HCT116 (cell line): Measurements from ENCODE around the gene UBXN11. TPM values are rescaled to one million over a fixed set of nuclear protein-coding genes. Genes with fewer than 3 reads are reported as not detected.

Experiments used
- ATAC-seq: fragments of 200-7000 bp; cut with Tn5 transposase; 2 replicates; pipeline ENCODE4 v1.9.1; 2020; ENCODE audit warnings: mild to moderate bottlenecking, moderate library complexity
- BruUV-seq: library from RNA; stranded (reverse); fragments of 400-500 nt; replicated peaks from 2 replicates; lab custom pipeline; 2021; lab: Mats Ljungman, UMichigan
- CTCF ChIA-PET: fragments of 300-600 bp; sonication (Branson Sonifier 250); formaldehyde crosslinking; loops from one replicate; lab custom pipeline; 2021; ENCODE audit warnings: antibody characterized with exemption; lab: Charles Lee
- POLR2A ChIA-PET: fragments of 300-600, 350-600 bp; sonication (Branson Sonifier 250); formaldehyde crosslinking; loops from one replicate; lab custom pipeline; 2021; ENCODE audit warnings: antibody characterized with exemption; lab: Charles Lee
- RAD21 ChIA-PET, 2 experiments: fragments of 300-600 bp; sonication (Branson Sonifier 250); formaldehyde crosslinking; loops; one replicate each; lab custom pipeline; 2023; ENCODE audit warnings: low total read pairs in 2 of 2; ENCODE audit not compliant: uncharacterized antibody in 2 of 2, unreplicated experiment in 2 of 2, low non-redundant PET in 1 of 2; lab: Charles Lee
- DNase-seq: peaks from one replicate; pipeline ENCODE4 v3.0.0-alpha.2; 2010; ENCODE audit warnings: low read depth, low spot score
- H2AFZ ChIP-seq: fragments of 200-600 bp; shearing (Covaris generic), sonication (generic); 2 replicates; pipeline ENCODE4 v1.6.1; 2017; ENCODE audit warnings: low read depth, mixed run types, mixed read lengths, antibody characterized with exemption, low read length; ENCODE audit not compliant: poor library complexity, severe bottlenecking
- H3K27ac ChIP-seq: 2 replicates; pipeline ENCODE4 v1.5.1; 2012; ENCODE audit warnings: low read depth, low read length
- H3K27me3 ChIP-seq: fragments of 200-600 bp; sonication (generic); 2 replicates; pipeline ENCODE4 v1.6.1; 2016; ENCODE audit warnings: mixed run types, low read length, mixed read lengths; ENCODE audit not compliant: insufficient read depth
- H3K36me3 ChIP-seq, 2 experiments: fragments of 200-500 bp in 1 of 2; fragments of 200-600 bp in 1 of 2; sonication (Bioruptor generic) in 1 of 2; sonication (generic) in 1 of 2; 2 replicates each; pipeline versions ENCODE4 v1.5.1 to v1.6.1; 2014 to 2016; ENCODE audit warnings: low read length in 2 of 2, inconsistent platforms in 1 of 2, mixed read lengths in 1 of 2, mixed run types in 1 of 2; ENCODE audit not compliant: insufficient read depth in 2 of 2, control insufficient read depth in 1 of 2
- H3K4me1 ChIP-seq, 2 experiments: fragments of 200-600 bp in 1 of 2; sonication (generic) in 1 of 2; 2 replicates each; pipeline versions ENCODE4 v1.5.1 to v1.6.1; 2012 to 2017; ENCODE audit warnings: low read length in 2 of 2, inconsistent platforms in 1 of 2, mild to moderate bottlenecking in 1 of 2, mixed read lengths in 1 of 2, mixed run types in 1 of 2, moderate library complexity in 1 of 2; ENCODE audit not compliant: insufficient read depth in 2 of 2, control insufficient read depth in 1 of 2
- H3K4me2 ChIP-seq: fragments of 200-600 bp; sonication (generic); 2 replicates; pipeline ENCODE4 v1.6.1; 2017; ENCODE audit warnings: mixed run types, low read length, mixed read lengths
- H3K4me3 ChIP-seq, 2 experiments: fragments of 200-600 bp in 1 of 2; sonication (generic) in 1 of 2; replicated peaks in 1 of 2; 2 replicates each; pipeline ENCODE4 v1.5.1; 2011 to 2016; ENCODE audit warnings: low read length in 2 of 2, control low read depth in 1 of 2, low read depth in 1 of 2, mild to moderate bottlenecking in 1 of 2, mixed read lengths in 1 of 2, mixed run types in 1 of 2
- H3K79me2 ChIP-seq: fragments of 200-600 bp; sonication (generic); 2 replicates; pipeline ENCODE4 v1.6.1; 2017; ENCODE audit warnings: mild to moderate bottlenecking, mixed run types, low read length, moderate library complexity, mixed read lengths; ENCODE audit not compliant: insufficient read depth
- H3K9ac ChIP-seq: fragments of 200-600 bp; sonication (generic); 2 replicates; pipeline ENCODE4 v1.6.1; 2016; ENCODE audit warnings: low read length, mixed read lengths
- H3K9me2 ChIP-seq: fragments of 200-600 bp; sonication (generic), shearing (Covaris generic); 2 replicates; pipeline ENCODE4 v1.6.1; 2017; ENCODE audit warnings: mixed run types, mild to moderate bottlenecking, moderate library complexity; ENCODE audit not compliant: insufficient read depth
- H3K9me3 ChIP-seq, 2 experiments: fragments of 200-500 bp in 1 of 2; fragments of 200-600 bp in 1 of 2; sonication (Bioruptor generic) in 1 of 2; sonication (generic) in 1 of 2; 2 replicates each; pipeline ENCODE4 v1.6.1; 2014 to 2017; ENCODE audit warnings: low read length in 2 of 2, mixed read lengths in 2 of 2, inconsistent platforms in 1 of 2, low read depth in 1 of 2, mild to moderate bottlenecking in 1 of 2, mixed run types in 1 of 2, moderate library complexity in 1 of 2; ENCODE audit not compliant: control insufficient read depth in 1 of 2, insufficient read depth in 1 of 2
- H4K20me1 ChIP-seq: fragments of 200-600 bp; sonication (generic), shearing (Covaris generic); 2 replicates; pipeline ENCODE4 v1.6.1; 2017; ENCODE audit warnings: mixed run types, mild to moderate bottlenecking, moderate library complexity; ENCODE audit not compliant: insufficient read depth
- EGR1 ChIP-seq: IDR thresholded peaks from 2 replicates; pipeline ENCODE4 v1.6.1; 2012; ENCODE audit warnings: low read depth
- ELF1 ChIP-seq: IDR thresholded peaks from 2 replicates; pipeline ENCODE4 v1.6.1; 2012; ENCODE audit warnings: low read depth, borderline replicate concordance
- JUND ChIP-seq: IDR thresholded peaks from 2 replicates; pipeline ENCODE4 v1.6.1; 2012
- POLR2A ChIP-seq: IDR thresholded peaks from 2 replicates; pipeline ENCODE4 v1.7.0; 2011; ENCODE audit warnings: borderline replicate concordance; ENCODE audit not compliant: insufficient read depth, insufficient read length; ENCODE audit errors: extremely low read depth
- POLR2AphosphoS5 ChIP-seq: IDR thresholded peaks from 2 replicates; pipeline ENCODE4 v1.6.1; 2011; ENCODE audit warnings: mild to moderate bottlenecking, low read depth, low read length, moderate library complexity
- SIN3A ChIP-seq: IDR thresholded peaks from 2 replicates; pipeline ENCODE4 v1.6.1; 2012; ENCODE audit warnings: low read depth
- SRF ChIP-seq: IDR thresholded peaks from 2 replicates; pipeline ENCODE4 v1.6.1; 2012; ENCODE audit warnings: low read depth
- TCF7L2 ChIP-seq: IDR thresholded peaks from 2 replicates; pipeline ENCODE4 v1.7.0; 2011; ENCODE audit warnings: borderline replicate concordance, inconsistent platforms; ENCODE audit not compliant: insufficient read depth, insufficient read length; ENCODE audit errors: extremely low read depth
- YY1 ChIP-seq: IDR thresholded peaks from 2 replicates; pipeline ENCODE4 v1.6.1; 2011; ENCODE audit warnings: low read length, low read depth, moderate library complexity, mild to moderate bottlenecking; ENCODE audit not compliant: insufficient replicate concordance; ENCODE audit errors: extremely low read depth
- ZFX ChIP-seq: fragments of 450-650 bp; IDR thresholded peaks from 2 replicates; pipeline ENCODE4 v1.6.1; 2017
- ZNF274 ChIP-seq: fragments of 200-500 bp; sonication (Bioruptor generic); IDR thresholded peaks from 2 replicates; pipeline ENCODE4 v1.6.1; 2014; ENCODE audit warnings: mild to moderate bottlenecking, low read depth, low read length, inconsistent platforms
- intact Hi-C: fragments of 100-400 bp; cut with micrococcal nuclease; formaldehyde crosslinking; loops from 2 replicates; pipeline ENCODE4 v1.10.0; 2022
- total RNA-seq: library from RNA; stranded (reverse); gene quantifications from one replicate; pipeline ENCODE4 v1.2.1, GENCODE V29; 2021; ENCODE audit not compliant: unreplicated experiment
- TF ChIP-seq, protein P1 (sequence below): IDR thresholded peaks from 2 replicates; pipeline ENCODE4 v1.6.1; 2012
- TF ChIP-seq, protein P2 (sequence below): IDR thresholded peaks from 2 replicates; pipeline ENCODE4 v1.6.1; 2012; ENCODE audit warnings: low read depth
- TF ChIP-seq, protein P3 (sequence below): IDR thresholded peaks from 2 replicates; pipeline ENCODE4 v1.6.1; 2011; ENCODE audit warnings: mild to moderate bottlenecking, low read length, moderate library complexity; ENCODE audit not compliant: insufficient replicate concordance; ENCODE audit errors: extremely low read depth
- TF ChIP-seq, protein P4 (sequence below), 3 experiments: fragments of 200-600 bp in 1 of 3; sonication (generic) in 1 of 3; IDR thresholded peaks in 2 of 3; conservative IDR thresholded peaks in 1 of 3; 2 replicates each; pipeline ENCODE4 v1.5.1; 2012 to 2017; ENCODE audit warnings: low read depth in 2 of 3, low read length in 2 of 3, antibody characterized with exemption in 1 of 3, borderline replicate concordance in 1 of 3, control low read depth in 1 of 3, mild to moderate bottlenecking in 1 of 3, mixed read lengths in 1 of 3, mixed run types in 1 of 3, moderate library complexity in 1 of 3; ENCODE audit not compliant: insufficient read depth in 1 of 3
- TF ChIP-seq, protein P5 (sequence below): IDR thresholded peaks from 2 replicates; pipeline ENCODE4 v1.6.1; 2012

Gene UBXN11
- total RNA-seq, 1 experiment from 2014 or later, result 19.3 TPM

DNA sequence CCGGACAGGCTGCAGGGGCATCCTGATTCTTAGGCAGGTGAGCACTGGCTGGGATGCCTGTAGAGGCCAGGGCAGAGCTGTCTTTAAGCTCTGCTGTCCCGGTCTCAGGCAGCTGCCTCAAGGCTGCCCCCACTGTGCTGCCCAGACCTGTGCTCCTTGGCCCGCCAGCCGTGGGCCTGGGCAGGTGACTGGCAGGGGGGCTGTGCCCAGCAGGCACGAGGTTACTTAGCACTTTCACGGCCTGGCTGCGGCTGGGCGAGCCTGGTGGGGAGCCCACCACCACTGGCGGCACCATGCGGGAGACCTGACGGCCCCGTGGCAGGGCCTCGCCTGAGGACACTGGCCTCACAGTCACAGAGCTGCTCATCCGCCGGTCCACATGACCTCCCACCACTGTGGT is 39.3 kb upstream of the UBXN11 start:
- ChIA-PET POLR2A (no interaction called here), RAD21 (no interaction called here)
- no TSS peak for BruUV-seq
- ATAC-seq (no peak), DNase-seq (no peak)
- H4K20me1 ChIP-seq, result no peaks in the 10 kb centered on the region
- H3K4me1 ChIP-seq, result peaks cover 15 to 18% of the 10 kb centered on the region in 2 experiments
- TF ChIP-seq, protein P1, sequence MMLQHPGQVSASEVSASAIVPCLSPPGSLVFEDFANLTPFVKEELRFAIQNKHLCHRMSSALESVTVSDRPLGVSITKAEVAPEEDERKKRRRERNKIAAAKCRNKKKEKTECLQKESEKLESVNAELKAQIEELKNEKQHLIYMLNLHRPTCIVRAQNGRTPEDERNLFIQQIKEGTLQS, result no peak
- TF ChIP-seq ZFX, result no peak
- TF ChIP-seq, protein P2, sequence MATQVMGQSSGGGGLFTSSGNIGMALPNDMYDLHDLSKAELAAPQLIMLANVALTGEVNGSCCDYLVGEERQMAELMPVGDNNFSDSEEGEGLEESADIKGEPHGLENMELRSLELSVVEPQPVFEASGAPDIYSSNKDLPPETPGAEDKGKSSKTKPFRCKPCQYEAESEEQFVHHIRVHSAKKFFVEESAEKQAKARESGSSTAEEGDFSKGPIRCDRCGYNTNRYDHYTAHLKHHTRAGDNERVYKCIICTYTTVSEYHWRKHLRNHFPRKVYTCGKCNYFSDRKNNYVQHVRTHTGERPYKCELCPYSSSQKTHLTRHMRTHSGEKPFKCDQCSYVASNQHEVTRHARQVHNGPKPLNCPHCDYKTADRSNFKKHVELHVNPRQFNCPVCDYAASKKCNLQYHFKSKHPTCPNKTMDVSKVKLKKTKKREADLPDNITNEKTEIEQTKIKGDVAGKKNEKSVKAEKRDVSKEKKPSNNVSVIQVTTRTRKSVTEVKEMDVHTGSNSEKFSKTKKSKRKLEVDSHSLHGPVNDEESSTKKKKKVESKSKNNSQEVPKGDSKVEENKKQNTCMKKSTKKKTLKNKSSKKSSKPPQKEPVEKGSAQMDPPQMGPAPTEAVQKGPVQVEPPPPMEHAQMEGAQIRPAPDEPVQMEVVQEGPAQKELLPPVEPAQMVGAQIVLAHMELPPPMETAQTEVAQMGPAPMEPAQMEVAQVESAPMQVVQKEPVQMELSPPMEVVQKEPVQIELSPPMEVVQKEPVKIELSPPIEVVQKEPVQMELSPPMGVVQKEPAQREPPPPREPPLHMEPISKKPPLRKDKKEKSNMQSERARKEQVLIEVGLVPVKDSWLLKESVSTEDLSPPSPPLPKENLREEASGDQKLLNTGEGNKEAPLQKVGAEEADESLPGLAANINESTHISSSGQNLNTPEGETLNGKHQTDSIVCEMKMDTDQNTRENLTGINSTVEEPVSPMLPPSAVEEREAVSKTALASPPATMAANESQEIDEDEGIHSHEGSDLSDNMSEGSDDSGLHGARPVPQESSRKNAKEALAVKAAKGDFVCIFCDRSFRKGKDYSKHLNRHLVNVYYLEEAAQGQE, result no peak
- no peak for TF ChIP-seq EGR1
- no peak for TF ChIP-seq ELF1
- TF ChIP-seq, protein P3, sequence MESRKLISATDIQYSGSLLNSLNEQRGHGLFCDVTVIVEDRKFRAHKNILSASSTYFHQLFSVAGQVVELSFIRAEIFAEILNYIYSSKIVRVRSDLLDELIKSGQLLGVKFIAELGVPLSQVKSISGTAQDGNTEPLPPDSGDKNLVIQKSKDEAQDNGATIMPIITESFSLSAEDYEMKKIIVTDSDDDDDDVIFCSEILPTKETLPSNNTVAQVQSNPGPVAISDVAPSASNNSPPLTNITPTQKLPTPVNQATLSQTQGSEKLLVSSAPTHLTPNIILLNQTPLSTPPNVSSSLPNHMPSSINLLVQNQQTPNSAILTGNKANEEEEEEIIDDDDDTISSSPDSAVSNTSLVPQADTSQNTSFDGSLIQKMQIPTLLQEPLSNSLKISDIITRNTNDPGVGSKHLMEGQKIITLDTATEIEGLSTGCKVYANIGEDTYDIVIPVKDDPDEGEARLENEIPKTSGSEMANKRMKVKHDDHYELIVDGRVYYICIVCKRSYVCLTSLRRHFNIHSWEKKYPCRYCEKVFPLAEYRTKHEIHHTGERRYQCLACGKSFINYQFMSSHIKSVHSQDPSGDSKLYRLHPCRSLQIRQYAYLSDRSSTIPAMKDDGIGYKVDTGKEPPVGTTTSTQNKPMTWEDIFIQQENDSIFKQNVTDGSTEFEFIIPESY, result no peak
- TF ChIP-seq, protein P4, sequence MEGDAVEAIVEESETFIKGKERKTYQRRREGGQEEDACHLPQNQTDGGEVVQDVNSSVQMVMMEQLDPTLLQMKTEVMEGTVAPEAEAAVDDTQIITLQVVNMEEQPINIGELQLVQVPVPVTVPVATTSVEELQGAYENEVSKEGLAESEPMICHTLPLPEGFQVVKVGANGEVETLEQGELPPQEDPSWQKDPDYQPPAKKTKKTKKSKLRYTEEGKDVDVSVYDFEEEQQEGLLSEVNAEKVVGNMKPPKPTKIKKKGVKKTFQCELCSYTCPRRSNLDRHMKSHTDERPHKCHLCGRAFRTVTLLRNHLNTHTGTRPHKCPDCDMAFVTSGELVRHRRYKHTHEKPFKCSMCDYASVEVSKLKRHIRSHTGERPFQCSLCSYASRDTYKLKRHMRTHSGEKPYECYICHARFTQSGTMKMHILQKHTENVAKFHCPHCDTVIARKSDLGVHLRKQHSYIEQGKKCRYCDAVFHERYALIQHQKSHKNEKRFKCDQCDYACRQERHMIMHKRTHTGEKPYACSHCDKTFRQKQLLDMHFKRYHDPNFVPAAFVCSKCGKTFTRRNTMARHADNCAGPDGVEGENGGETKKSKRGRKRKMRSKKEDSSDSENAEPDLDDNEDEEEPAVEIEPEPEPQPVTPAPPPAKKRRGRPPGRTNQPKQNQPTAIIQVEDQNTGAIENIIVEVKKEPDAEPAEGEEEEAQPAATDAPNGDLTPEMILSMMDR (IDR thresholded peaks at IDR 0.05 in 2 of 3, conservative IDR thresholded peaks at IDR 0.05 in 1 of 3; ENCODE audit: borderline replicate concordance in 1 of 3, insufficient read depth in 1 of 3, low read depth in 2 of 3, low read length in 2 of 3), result no peak
- no peak for TF ChIP-seq TCF7L2
- TF ChIP-seq YY1, result no peak
- TF ChIP-seq SRF, result no peak
- TF ChIP-seq POLR2AphosphoS5, result no peak
- no peak for TF ChIP-seq POLR2A
- TF ChIP-seq, protein P5, sequence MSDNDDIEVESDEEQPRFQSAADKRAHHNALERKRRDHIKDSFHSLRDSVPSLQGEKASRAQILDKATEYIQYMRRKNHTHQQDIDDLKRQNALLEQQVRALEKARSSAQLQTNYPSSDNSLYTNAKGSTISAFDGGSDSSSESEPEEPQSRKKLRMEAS, result no peak
- TF ChIP-seq SIN3A, result no peak
- no peak for TF ChIP-seq JUND
- no peak for TF ChIP-seq ZNF274
- TF ChIP-seq, all 23 proteins: peak for 0
- no peak overlapping the region for H3K4me3 ChIP-seq
- CTCF ChIA-PET, result interaction anchor here (1.0 kb wide), 1 partner anchor 16 kb away, joined by 3 read pairs; no protein-coding TSS in a partner anchor
- intact Hi-C loops, result no loop called here
- no peaks in the 10 kb centered on the region for H3K36me3 ChIP-seq
- no peaks in the 10 kb centered on the region for H3K27me3 ChIP-seq
- H3K9me2 ChIP-seq, result no peaks in the 10 kb centered on the region
- H3K9me3 ChIP-seq, result no peaks in the 10 kb centered on the region
- no peak overlapping the region for H3K9ac ChIP-seq
- H3K79me2 ChIP-seq, result no peaks in the 10 kb centered on the region
- no peak overlapping the region for H3K4me2 ChIP-seq
- no peak overlapping the region for H2AFZ ChIP-seq
- H3K27ac ChIP-seq, result no peak overlapping the region
